Measurements from ENCODE around the gene GRAMD1A.

DNA sequence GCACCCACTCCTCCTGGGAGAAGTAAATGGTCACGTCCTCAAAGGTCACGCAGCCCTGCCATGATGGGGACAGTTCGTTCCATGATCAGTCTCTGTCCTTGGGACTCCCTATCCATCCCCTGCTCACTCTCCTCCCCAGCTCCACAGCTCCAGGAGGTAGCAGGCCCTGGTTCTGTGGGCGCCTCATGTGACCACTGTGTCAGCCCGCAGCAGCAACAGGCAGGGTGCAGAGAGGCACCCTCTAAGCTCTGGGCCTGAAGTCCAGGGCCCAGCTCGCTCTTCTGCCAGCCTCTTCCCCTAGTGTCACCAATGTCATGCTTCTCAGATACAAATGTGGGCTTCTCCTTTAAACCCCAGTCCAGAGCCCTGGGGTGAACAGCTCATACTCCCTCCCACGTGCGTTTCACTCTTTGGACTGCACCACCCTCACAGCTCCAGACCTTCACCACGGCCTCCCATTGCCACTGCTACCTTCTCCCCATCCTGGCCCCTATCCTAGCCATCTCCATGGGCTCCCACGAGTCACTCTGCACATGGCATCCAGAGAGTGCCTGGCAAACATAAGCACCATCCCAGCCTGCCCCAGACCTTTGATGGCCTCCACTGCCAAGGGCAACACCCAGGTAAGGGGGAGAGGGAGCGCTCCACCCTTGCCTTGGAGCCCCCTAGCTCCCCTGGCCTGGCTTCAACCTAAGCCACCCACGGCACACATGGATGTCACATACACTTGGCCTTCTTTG is 39.0 kb upstream of the GRAMD1A start:
- TF ChIP-seq POLR2AphosphoS5 (IDR thresholded peaks at IDR 0.05; ENCODE audit: borderline replicate concordance, low read depth, low read length) (no peak), EZH2 (IDR thresholded peaks at IDR 0.05) (no peak), FOXP2 (optimal IDR thresholded peaks at IDR 0.05; ENCODE audit: control extremely low read depth, extremely low read length, insufficient read depth) (no peak)
